A673 (cell line): ENCODE results near the gene CDKAL1.

Experiments used
- CTCF ChIP-seq: fragments of 300-800, 200-600 bp; sonication (generic); conservative IDR thresholded peaks from 2 replicates; pipeline ENCODE4 v1.5.1; 2017; ENCODE audit warnings: low read depth, mild to moderate bottlenecking, antibody characterized with exemption, low read length, moderate library complexity, mixed read lengths
- EZH2 ChIP-seq: fragments of 200-600 bp; sonication (generic); IDR thresholded peaks from 2 replicates; pipeline ENCODE4 v1.6.1; 2017; ENCODE audit warnings: borderline replicate concordance, low read depth, mild to moderate bottlenecking, mixed read lengths, antibody characterized with exemption, low read length; ENCODE audit not compliant: poor library complexity, severe bottlenecking

DNA sequence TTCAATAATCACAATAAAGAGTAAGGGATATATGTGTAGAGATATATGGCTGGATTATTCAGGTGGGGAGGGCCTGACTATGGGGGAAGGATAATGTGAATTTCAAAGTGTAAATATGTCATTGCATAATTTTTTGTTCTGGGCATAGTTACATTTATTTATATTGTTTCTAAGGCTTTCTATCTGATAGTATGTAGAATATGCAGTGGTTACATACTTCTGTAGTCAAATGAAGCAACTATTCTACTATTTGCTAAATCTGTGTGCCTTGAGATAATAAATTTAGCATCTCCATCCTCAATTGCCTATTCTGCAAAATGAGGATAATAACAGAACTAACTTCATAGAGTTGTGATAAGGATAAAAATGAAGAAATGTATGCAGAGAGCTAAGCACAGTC, 359.2 kb downstream of the CDKAL1 start:
- no peak for TF ChIP-seq CTCF
- TF ChIP-seq EZH2: no peak
